HCT116 (cell line): ENCODE measurements around the gene PLN. TPM values are rescaled to one million over a fixed set of nuclear protein-coding genes. Genes with fewer than 3 reads are reported as not detected.

ENCODE experiments used
- ATAC-seq: fragments of 200-7000 bp; cut with Tn5 transposase; 2 replicates; pipeline ENCODE4 v1.9.1; 2020; ENCODE audit warnings: mild to moderate bottlenecking, moderate library complexity
- BruUV-seq: library from RNA; stranded (reverse); fragments of 400-500 nt; replicated peaks from 2 replicates; lab custom pipeline; 2021; lab: Mats Ljungman, UMichigan
- CTCF ChIA-PET: fragments of 300-600 bp; sonication (Branson Sonifier 250); formaldehyde crosslinking; loops from one replicate; lab custom pipeline; 2021; ENCODE audit warnings: antibody characterized with exemption; lab: Charles Lee
- POLR2A ChIA-PET: fragments of 300-600, 350-600 bp; sonication (Branson Sonifier 250); formaldehyde crosslinking; loops from one replicate; lab custom pipeline; 2021; ENCODE audit warnings: antibody characterized with exemption; lab: Charles Lee
- RAD21 ChIA-PET, 2 experiments: fragments of 300-600 bp; sonication (Branson Sonifier 250); formaldehyde crosslinking; loops; one replicate each; lab custom pipeline; 2023; ENCODE audit warnings: low total read pairs in 2 of 2; ENCODE audit not compliant: uncharacterized antibody in 2 of 2, unreplicated experiment in 2 of 2, low non-redundant PET in 1 of 2; lab: Charles Lee
- DNase-seq: peaks from one replicate; pipeline ENCODE4 v3.0.0-alpha.2; 2010; ENCODE audit warnings: low read depth, low spot score
- H2AFZ ChIP-seq: fragments of 200-600 bp; shearing (Covaris generic), sonication (generic); 2 replicates; pipeline ENCODE4 v1.6.1; 2017; ENCODE audit warnings: low read depth, mixed run types, mixed read lengths, antibody characterized with exemption, low read length; ENCODE audit not compliant: poor library complexity, severe bottlenecking
- H3K27ac ChIP-seq: 2 replicates; pipeline ENCODE4 v1.5.1; 2012; ENCODE audit warnings: low read depth, low read length
- H3K27me3 ChIP-seq: fragments of 200-600 bp; sonication (generic); 2 replicates; pipeline ENCODE4 v1.6.1; 2016; ENCODE audit warnings: mixed run types, low read length, mixed read lengths; ENCODE audit not compliant: insufficient read depth
- H3K36me3 ChIP-seq, 2 experiments: fragments of 200-500 bp in 1 of 2; fragments of 200-600 bp in 1 of 2; sonication (Bioruptor generic) in 1 of 2; sonication (generic) in 1 of 2; 2 replicates each; pipeline versions ENCODE4 v1.5.1 to v1.6.1; 2014 to 2016; ENCODE audit warnings: low read length in 2 of 2, inconsistent platforms in 1 of 2, mixed read lengths in 1 of 2, mixed run types in 1 of 2; ENCODE audit not compliant: insufficient read depth in 2 of 2, control insufficient read depth in 1 of 2
- H3K4me1 ChIP-seq, 2 experiments: fragments of 200-600 bp in 1 of 2; sonication (generic) in 1 of 2; 2 replicates each; pipeline versions ENCODE4 v1.5.1 to v1.6.1; 2012 to 2017; ENCODE audit warnings: low read length in 2 of 2, inconsistent platforms in 1 of 2, mild to moderate bottlenecking in 1 of 2, mixed read lengths in 1 of 2, mixed run types in 1 of 2, moderate library complexity in 1 of 2; ENCODE audit not compliant: insufficient read depth in 2 of 2, control insufficient read depth in 1 of 2
- H3K4me2 ChIP-seq: fragments of 200-600 bp; sonication (generic); 2 replicates; pipeline ENCODE4 v1.6.1; 2017; ENCODE audit warnings: mixed run types, low read length, mixed read lengths
- H3K4me3 ChIP-seq, 2 experiments: fragments of 200-600 bp in 1 of 2; sonication (generic) in 1 of 2; replicated peaks in 1 of 2; 2 replicates each; pipeline ENCODE4 v1.5.1; 2011 to 2016; ENCODE audit warnings: low read length in 2 of 2, control low read depth in 1 of 2, low read depth in 1 of 2, mild to moderate bottlenecking in 1 of 2, mixed read lengths in 1 of 2, mixed run types in 1 of 2
- H3K79me2 ChIP-seq: fragments of 200-600 bp; sonication (generic); 2 replicates; pipeline ENCODE4 v1.6.1; 2017; ENCODE audit warnings: mild to moderate bottlenecking, mixed run types, low read length, moderate library complexity, mixed read lengths; ENCODE audit not compliant: insufficient read depth
- H3K9ac ChIP-seq: fragments of 200-600 bp; sonication (generic); 2 replicates; pipeline ENCODE4 v1.6.1; 2016; ENCODE audit warnings: low read length, mixed read lengths
- H3K9me2 ChIP-seq: fragments of 200-600 bp; sonication (generic), shearing (Covaris generic); 2 replicates; pipeline ENCODE4 v1.6.1; 2017; ENCODE audit warnings: mixed run types, mild to moderate bottlenecking, moderate library complexity; ENCODE audit not compliant: insufficient read depth
- H3K9me3 ChIP-seq, 2 experiments: fragments of 200-500 bp in 1 of 2; fragments of 200-600 bp in 1 of 2; sonication (Bioruptor generic) in 1 of 2; sonication (generic) in 1 of 2; 2 replicates each; pipeline ENCODE4 v1.6.1; 2014 to 2017; ENCODE audit warnings: low read length in 2 of 2, mixed read lengths in 2 of 2, inconsistent platforms in 1 of 2, low read depth in 1 of 2, mild to moderate bottlenecking in 1 of 2, mixed run types in 1 of 2, moderate library complexity in 1 of 2; ENCODE audit not compliant: control insufficient read depth in 1 of 2, insufficient read depth in 1 of 2
- H4K20me1 ChIP-seq: fragments of 200-600 bp; sonication (generic), shearing (Covaris generic); 2 replicates; pipeline ENCODE4 v1.6.1; 2017; ENCODE audit warnings: mixed run types, mild to moderate bottlenecking, moderate library complexity; ENCODE audit not compliant: insufficient read depth
- CBX3 ChIP-seq: IDR thresholded peaks from 2 replicates; pipeline ENCODE4 v1.6.1; 2012; ENCODE audit warnings: low read depth
- CEBPB ChIP-seq: IDR thresholded peaks from 2 replicates; pipeline ENCODE4 v1.6.1; 2012; ENCODE audit warnings: low read depth
- EZH2 ChIP-seq: fragments of 200-600 bp; sonication (generic); IDR thresholded peaks from 2 replicates; pipeline ENCODE4 v1.6.1; 2017; ENCODE audit warnings: antibody characterized with exemption, mixed run types
- EZH2phosphoT487 ChIP-seq: fragments of 200-600 bp; IDR thresholded peaks from 2 replicates; pipeline ENCODE4 v1.6.1; 2018; ENCODE audit warnings: antibody characterized with exemption, borderline replicate concordance
- FOSL1 ChIP-seq: IDR thresholded peaks from 2 replicates; pipeline ENCODE4 v1.6.1; 2012; ENCODE audit warnings: low read depth
- POLR2A ChIP-seq: IDR thresholded peaks from 2 replicates; pipeline ENCODE4 v1.7.0; 2011; ENCODE audit warnings: borderline replicate concordance; ENCODE audit not compliant: insufficient read depth, insufficient read length; ENCODE audit errors: extremely low read depth
- POLR2AphosphoS5 ChIP-seq: IDR thresholded peaks from 2 replicates; pipeline ENCODE4 v1.6.1; 2011; ENCODE audit warnings: mild to moderate bottlenecking, low read depth, low read length, moderate library complexity
- SP1 ChIP-seq: IDR thresholded peaks from 2 replicates; pipeline ENCODE4 v1.6.1; 2012; ENCODE audit warnings: low read depth
- TCF7L2 ChIP-seq: IDR thresholded peaks from 2 replicates; pipeline ENCODE4 v1.7.0; 2011; ENCODE audit warnings: borderline replicate concordance, inconsistent platforms; ENCODE audit not compliant: insufficient read depth, insufficient read length; ENCODE audit errors: extremely low read depth
- YY1 ChIP-seq: IDR thresholded peaks from 2 replicates; pipeline ENCODE4 v1.6.1; 2011; ENCODE audit warnings: low read length, low read depth, moderate library complexity, mild to moderate bottlenecking; ENCODE audit not compliant: insufficient replicate concordance; ENCODE audit errors: extremely low read depth
- ZFX ChIP-seq: fragments of 450-650 bp; IDR thresholded peaks from 2 replicates; pipeline ENCODE4 v1.6.1; 2017
- ZNF274 ChIP-seq: fragments of 200-500 bp; sonication (Bioruptor generic); IDR thresholded peaks from 2 replicates; pipeline ENCODE4 v1.6.1; 2014; ENCODE audit warnings: mild to moderate bottlenecking, low read depth, low read length, inconsistent platforms
- intact Hi-C: fragments of 100-400 bp; cut with micrococcal nuclease; formaldehyde crosslinking; loops from 2 replicates; pipeline ENCODE4 v1.10.0; 2022
- total RNA-seq: library from RNA; stranded (reverse); gene quantifications from one replicate; pipeline ENCODE4 v1.2.1, GENCODE V29; 2021; ENCODE audit not compliant: unreplicated experiment
- TF ChIP-seq, protein P1 (sequence below): IDR thresholded peaks from 2 replicates; pipeline ENCODE4 v1.6.1; 2012

PLN gene
- total RNA-seq, 1 experiment from 2014 or later = not detected

DNA sequence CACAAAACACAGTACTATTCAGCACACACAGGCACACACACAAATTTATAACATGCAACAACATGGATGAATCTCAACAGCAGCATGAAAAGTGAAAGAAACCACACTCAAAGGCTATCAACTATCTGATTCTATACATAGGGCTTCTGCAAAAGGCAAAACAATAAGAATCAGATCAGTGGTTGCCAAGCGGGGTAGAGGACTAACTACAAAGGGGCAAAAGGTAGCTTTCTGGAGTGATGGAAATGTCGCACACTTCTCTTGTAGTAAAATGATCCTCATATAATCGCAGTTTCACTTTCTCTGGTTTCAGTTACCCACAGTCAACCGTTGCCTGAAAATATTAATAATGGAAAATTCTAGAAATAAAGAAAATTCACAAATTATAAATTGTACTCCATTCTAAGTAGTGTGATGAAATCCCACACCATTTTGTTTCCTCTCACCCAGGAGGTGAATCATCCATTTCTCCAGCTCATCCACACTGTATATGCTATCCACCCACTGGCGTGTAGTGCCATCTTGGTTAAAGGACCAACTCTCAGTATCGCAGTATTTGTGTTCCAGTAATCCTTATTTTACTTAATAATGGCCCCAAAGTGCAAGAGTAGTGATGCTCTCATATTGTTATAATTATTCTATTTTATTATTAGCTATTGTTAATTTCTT is 12.8 kb upstream of the PLN start:
- Histone ChIP-seq H3K27ac (no peak overlapping the region), H2AFZ (no peak overlapping the region), H3K4me2 (no peak overlapping the region), H3K4me3 (no peak overlapping the region), H4K20me1 (no peaks in the 10 kb centered on the region), H3K9me2 (no peaks in the 10 kb centered on the region), H3K4me1 (no peaks in the 10 kb centered on the region), H3K79me2 (no peaks in the 10 kb centered on the region), H3K27me3 (no peaks in the 10 kb centered on the region), H3K9ac (no peak overlapping the region), H3K9me3 (no peaks in the 10 kb centered on the region), H3K36me3 (no peaks in the 10 kb centered on the region)
- BruUV-seq = no TSS peak
- DNase-seq (no peak), ATAC-seq (no peak)
- TF ChIP-seq YY1 (no peak), EZH2phosphoT487 (no peak), CBX3 (no peak), FOSL1 (no peak)
- intact Hi-C loops = no loop called here
- ChIA-PET RAD21 (no interaction called here), POLR2A (no interaction called here), CTCF (no interaction called here)

DNA sequence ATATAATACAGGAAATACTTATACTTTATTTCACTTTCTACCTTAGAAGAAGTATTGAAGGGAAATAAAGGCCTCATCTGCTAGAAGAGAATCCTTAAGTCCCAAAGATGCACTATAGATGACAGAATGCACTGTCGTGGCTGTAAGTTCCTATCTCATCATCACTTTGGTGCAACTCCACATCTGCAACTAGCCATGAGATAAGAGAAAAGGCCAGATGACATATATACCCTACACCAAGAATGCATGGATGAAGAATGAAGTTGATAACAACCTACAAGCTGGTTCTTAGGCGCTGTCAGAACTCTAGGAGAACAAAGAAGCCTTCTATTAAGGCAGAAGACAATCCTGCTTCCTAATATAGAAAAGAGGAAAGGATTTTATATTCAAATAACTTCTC is 11.6 kb upstream of the PLN start:
- Histone ChIP-seq H3K9ac (no peak overlapping the region), H3K79me2 (no peaks in the 10 kb centered on the region), H2AFZ (no peak overlapping the region), H3K9me3 (no peaks in the 10 kb centered on the region), H3K4me1 (no peaks in the 10 kb centered on the region), H3K9me2 (no peaks in the 10 kb centered on the region), H3K4me3 (no peak overlapping the region), H3K36me3 (no peaks in the 10 kb centered on the region), H4K20me1 (no peaks in the 10 kb centered on the region), H3K27ac (no peak overlapping the region), H3K4me2 (no peak overlapping the region), H3K27me3 (no peaks in the 10 kb centered on the region)
- ATAC-seq (no peak), DNase-seq (no peak)
- intact Hi-C loops = no loop called here
- CTCF ChIA-PET = no interaction called here
- RAD21 ChIA-PET = no interaction called here
- TF ChIP-seq ZFX (no peak), POLR2A (no peak), POLR2AphosphoS5 (no peak), CEBPB (no peak), ZNF274 (no peak), TCF7L2 (no peak), EZH2 (no peak), SP1 (no peak)
- TF ChIP-seq, protein P1, sequence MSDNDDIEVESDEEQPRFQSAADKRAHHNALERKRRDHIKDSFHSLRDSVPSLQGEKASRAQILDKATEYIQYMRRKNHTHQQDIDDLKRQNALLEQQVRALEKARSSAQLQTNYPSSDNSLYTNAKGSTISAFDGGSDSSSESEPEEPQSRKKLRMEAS = no peak
- BruUV-seq = no TSS peak
- POLR2A ChIA-PET = no interaction called here
